Nephron progenitor cell (in vitro differentiated cells): ENCODE results near the gene PDE6B.

ENCODE experiments used
- DNase-seq: peaks from one replicate; pipeline ENCODE4 v3.0.0; 2021
- H3K27ac Mint-ChIP-seq: 2 replicates; pipeline ENCODE4 v1.8.0; 2021; ENCODE audit warnings: mild to moderate bottlenecking, moderate library complexity, mixed read lengths
- H3K27me3 Mint-ChIP-seq: 2 replicates; pipeline ENCODE4 v1.8.0; 2021; ENCODE audit warnings: mild to moderate bottlenecking, low read depth, mixed read lengths; ENCODE audit not compliant: poor library complexity
- H3K36me3 Mint-ChIP-seq: 2 replicates; pipeline ENCODE4 v1.8.0; 2021; ENCODE audit warnings: low read depth, mixed read lengths
- H3K4me1 Mint-ChIP-seq: 2 replicates; pipeline ENCODE4 v1.8.0; 2021; ENCODE audit warnings: mixed read lengths
- H3K4me3 Mint-ChIP-seq: 2 replicates; pipeline ENCODE4 v1.8.0; 2021; ENCODE audit warnings: mild to moderate bottlenecking, moderate library complexity, mixed read lengths
- H3K9me3 Mint-ChIP-seq: 2 replicates; pipeline ENCODE4 v1.8.0; 2021; ENCODE audit warnings: mild to moderate bottlenecking, moderate library complexity, mixed read lengths
- CTCF ChIP-seq: fragments of 200-600 bp; sonication (generic); IDR thresholded peaks from 2 replicates; pipeline ENCODE4 v1.5.0; 2021; ENCODE audit warnings: antibody characterized with exemption

PDE6B gene

DNA sequence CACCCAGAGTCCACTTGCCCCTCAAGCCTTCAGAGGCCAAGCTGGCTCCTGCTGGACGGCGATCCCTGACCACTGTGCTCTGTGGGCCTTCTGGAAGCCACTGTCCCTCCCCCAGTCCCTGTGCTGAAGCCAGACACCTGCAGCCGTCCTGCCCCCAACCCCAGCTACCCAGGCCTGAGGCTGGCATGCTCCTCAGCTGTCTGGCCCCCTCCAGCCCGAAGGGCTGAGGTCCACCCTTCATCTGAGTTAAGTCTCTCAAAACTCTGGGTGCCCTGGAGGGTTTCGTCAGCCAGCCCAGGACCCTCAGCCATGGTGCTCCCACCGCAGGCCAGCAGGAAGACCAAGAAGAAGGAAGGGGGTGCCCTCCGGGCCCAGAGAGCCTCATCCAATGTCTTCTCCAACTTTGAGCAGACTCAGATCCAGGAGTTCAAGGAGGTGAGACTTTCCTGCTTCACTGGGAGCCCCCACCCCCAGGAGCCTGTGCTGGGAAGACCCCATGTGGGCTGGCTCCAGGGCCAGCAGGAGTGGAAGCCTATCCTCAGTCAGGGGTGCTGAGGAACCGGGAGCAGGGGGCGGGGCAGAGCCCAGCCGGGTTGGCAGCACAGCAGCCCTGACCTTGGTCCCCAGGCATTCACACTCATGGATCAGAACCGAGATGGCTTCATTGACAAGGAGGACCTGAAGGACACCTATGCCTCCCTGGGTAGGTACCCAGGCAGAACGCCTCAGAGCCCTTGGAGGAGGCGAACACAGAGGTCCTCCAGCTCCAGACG lies 53.1 kb downstream of the PDE6B start:
- no peaks in the 10 kb centered on the region for H3K9me3 Mint-ChIP-seq
- H3K27ac Mint-ChIP-seq, result no peak overlapping the region
- H3K27me3 Mint-ChIP-seq, result peaks cover 2% of the 10 kb centered on the region
- H3K4me1 Mint-ChIP-seq, result peaks cover 13% of the 10 kb centered on the region
- no peak for TF ChIP-seq CTCF
- no peak overlapping the region for H3K4me3 Mint-ChIP-seq
- H3K36me3 Mint-ChIP-seq, result peaks cover 1% of the 10 kb centered on the region
- DNase-seq, result no peak

- Mint-ChIP-seq H3K36me3 (no peaks in the 10 kb centered on the region), H3K27ac (no peak overlapping the region)
Observed at GRCh38 chr4:679104-679481, 53.7 kb downstream of the PDE6B start.

GRCh38 chr4:679629-680028 lies 54.3 kb downstream of the PDE6B start:
- no peak overlapping the region for H3K4me3 Mint-ChIP-seq
- no peaks in the 10 kb centered on the region for H3K9me3 Mint-ChIP-seq
- no peak overlapping the region for H3K27ac Mint-ChIP-seq
- DNase-seq, result no peak
- TF ChIP-seq CTCF, result no peak
- peaks cover 2% of the 10 kb centered on the region for H3K27me3 Mint-ChIP-seq
- peaks cover 20% of the 10 kb centered on the region for H3K4me1 Mint-ChIP-seq
- H3K36me3 Mint-ChIP-seq, result no peaks in the 10 kb centered on the region

More at GRCh38 chr4:679104-679481, 53.7 kb downstream of the PDE6B start:
- H3K27me3 Mint-ChIP-seq, result peaks cover 2% of the 10 kb centered on the region
- DNase-seq, result no peak
- peaks cover 17% of the 10 kb centered on the region for H3K4me1 Mint-ChIP-seq
- no peaks in the 10 kb centered on the region for H3K9me3 Mint-ChIP-seq
- no peak for TF ChIP-seq CTCF
- no peak overlapping the region for H3K4me3 Mint-ChIP-seq

GRCh38 chr4:680091-680490 lies 54.7 kb downstream of the PDE6B start:
- Mint-ChIP-seq H3K27me3 (peaks cover 2% of the 10 kb centered on the region), H3K36me3 (no peaks in the 10 kb centered on the region), H3K9me3 (no peaks in the 10 kb centered on the region), H3K4me3 (peak overlapping the region; percentile 70), H3K27ac (no peak overlapping the region), H3K4me1 (peaks cover 22% of the 10 kb centered on the region)
- TF ChIP-seq CTCF, result no peak
- DNase-seq, result no peak

DNA sequence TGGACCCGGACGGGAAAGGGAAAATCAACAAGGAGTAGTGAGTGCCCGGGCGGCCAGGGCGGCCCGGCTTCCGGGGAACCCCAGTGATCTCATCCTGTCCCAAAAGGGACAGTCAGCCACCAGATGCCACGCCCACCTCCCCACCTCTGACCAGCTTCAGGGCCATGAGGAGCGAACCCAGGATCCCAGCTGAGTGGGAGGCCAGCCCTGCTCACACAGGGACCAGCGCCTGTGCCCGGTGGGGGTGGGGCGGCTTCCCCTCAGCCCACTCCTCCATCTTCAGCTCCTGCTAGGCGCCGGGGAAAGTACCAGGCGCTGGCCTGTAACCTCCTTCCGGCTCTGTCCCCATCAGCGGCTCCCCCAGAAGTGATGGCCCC lies 55.2 kb downstream of the PDE6B start:
- TF ChIP-seq CTCF, result no peak
- no peaks in the 10 kb centered on the region for H3K9me3 Mint-ChIP-seq
- H3K4me1 Mint-ChIP-seq, result peaks cover 26% of the 10 kb centered on the region
- peak; percentile 49 for DNase-seq
- H3K27me3 Mint-ChIP-seq, result peaks cover 2% of the 10 kb centered on the region
- H3K36me3 Mint-ChIP-seq, result no peaks in the 10 kb centered on the region
- peak overlapping the region; percentile 70 for H3K4me3 Mint-ChIP-seq
- H3K27ac Mint-ChIP-seq, result no peak overlapping the region
